Activated CD8-positive, alpha-beta memory T cell treated with anti-CD3 and anti-CD28 coated beads, Interleukin-2, amount 10 ng/mL, durations not matched to agents 7 days and 5 days (primary cell): ENCODE data around the gene C9orf78. TPM values are rescaled to one million over a fixed set of nuclear protein-coding genes. Genes with fewer than 3 reads are reported as not detected.

Source experiments
- ATAC-seq: fragments of 150-1000 bp; cut with Tn5 transposase; one replicate; pipeline ENCODE4 v1.10.0; 2021; ENCODE audit warnings: moderate library complexity
- CTCF ChIA-PET: fragments of 350-600 bp; sonication (Branson Sonifier 250); formaldehyde crosslinking; loops from one replicate; lab custom pipeline; 2021; ENCODE audit warnings: antibody characterized with exemption; lab: Charles Lee
- DNase-seq: peaks from one replicate; pipeline ENCODE4 v3.0.0-alpha.2; 2020
- H3K27ac Mint-ChIP-seq: one replicate; pipeline ENCODE4 v1.8.0; 2021; ENCODE audit warnings: mild to moderate bottlenecking, mixed read lengths
- H3K27me3 Mint-ChIP-seq: one replicate; pipeline ENCODE4 v1.8.0; 2021; ENCODE audit warnings: mixed read lengths
- H3K36me3 Mint-ChIP-seq: one replicate; pipeline ENCODE4 v1.8.0; 2021; ENCODE audit warnings: mild to moderate bottlenecking, mixed read lengths
- H3K4me1 Mint-ChIP-seq: one replicate; pipeline ENCODE4 v1.8.0; 2021; ENCODE audit warnings: mixed read lengths
- H3K4me3 Mint-ChIP-seq: one replicate; pipeline ENCODE4 v1.8.0; 2021; ENCODE audit warnings: mild to moderate bottlenecking, moderate library complexity, mixed read lengths
- H3K9me3 Mint-ChIP-seq: one replicate; pipeline ENCODE4 v1.8.0; 2022; ENCODE audit warnings: low read depth, mixed read lengths
- total RNA-seq, 2 experiments: library from RNA; stranded (reverse); gene quantifications; one replicate each; pipeline ENCODE4 v1.2.3, GENCODE V29; 2021

C9orf78 gene
- total RNA-seq, 2 experiments from 2014 or later, result 77.7 to 90.2 TPM

DNA sequence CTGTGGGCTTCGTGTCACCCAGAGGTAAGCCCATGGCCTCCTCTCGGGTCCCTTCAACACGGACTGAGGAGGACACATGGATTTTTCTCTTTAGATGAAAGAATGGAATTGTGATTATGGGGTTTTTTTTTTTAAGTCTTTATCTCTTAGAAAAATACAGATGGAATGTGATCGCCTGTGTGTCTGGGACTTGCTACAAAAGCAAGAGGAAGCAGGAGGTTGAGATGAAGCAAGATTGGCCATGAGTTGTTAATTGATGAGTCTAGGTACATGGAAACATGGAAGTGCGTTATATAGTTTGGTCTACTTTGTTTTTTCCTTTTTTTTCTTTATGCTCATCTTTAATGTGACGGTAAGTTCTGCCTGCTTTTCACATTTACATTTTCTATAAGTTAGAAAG, 14.8 kb upstream of the C9orf78 start:
- Mint-ChIP-seq H3K9me3 (no peaks in the 10 kb centered on the region), H3K36me3 (peaks cover 50% of the 10 kb centered on the region), H3K4me1 (peaks cover 72% of the 10 kb centered on the region), H3K4me3 (no peak overlapping the region), H3K27ac (peak overlapping the region; percentile 12), H3K27me3 (no peaks in the 10 kb centered on the region)
- DNase-seq (no peak), ATAC-seq (no peak)
- CTCF ChIA-PET, result interaction anchor here (1.2 kb wide), 1 partner anchor 18 kb away, joined by 3 read pairs; no protein-coding TSS in a partner anchor

DNA sequence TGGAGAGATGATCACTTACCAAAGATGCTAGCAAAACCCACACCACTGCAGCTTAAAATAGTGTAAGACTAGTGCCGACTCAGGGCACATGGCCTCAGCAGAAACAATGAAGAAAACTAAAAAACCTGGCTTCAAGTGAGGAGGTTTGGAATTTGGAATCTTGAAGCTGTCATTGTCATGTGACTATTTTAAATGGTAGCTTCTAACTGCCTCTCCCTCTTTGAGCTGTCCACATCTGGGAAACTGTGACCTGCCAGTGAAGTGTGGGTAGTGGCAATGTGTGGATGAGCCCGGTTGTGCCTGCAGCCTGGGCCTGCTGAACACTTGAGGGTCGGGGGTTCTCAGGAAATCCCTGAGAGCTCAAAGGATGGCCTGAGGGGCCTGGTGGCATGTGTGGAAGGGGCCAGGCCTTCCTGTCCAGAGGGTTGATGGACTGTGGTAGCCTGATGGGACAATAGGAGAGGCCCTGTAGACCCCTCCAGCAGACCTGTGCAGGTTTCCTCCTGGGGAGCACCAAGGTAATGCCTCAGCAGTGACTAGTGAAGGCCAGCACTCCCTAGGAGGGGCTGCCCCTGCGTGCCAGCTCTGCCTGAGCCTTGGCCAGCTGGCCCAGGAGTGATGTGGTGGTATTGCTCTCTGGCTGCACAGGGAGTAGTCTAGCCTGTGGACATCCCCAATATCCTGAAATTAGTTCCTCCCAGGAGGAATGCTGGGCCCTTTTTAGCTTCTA, 13.8 kb upstream of the C9orf78 start:
- no peaks in the 10 kb centered on the region for H3K9me3 Mint-ChIP-seq
- no peak overlapping the region for H3K4me3 Mint-ChIP-seq
- H3K27me3 Mint-ChIP-seq, result no peaks in the 10 kb centered on the region
- H3K4me1 Mint-ChIP-seq, result peaks cover 68% of the 10 kb centered on the region
- CTCF ChIA-PET, result interaction anchor here (0.9 to 2.1 kb wide), 6 partner anchors 10 to 258 kb away, joined by 3 to 5 read pairs (median 3); no protein-coding TSS in a partner anchor
- DNase-seq, result no peak
- H3K36me3 Mint-ChIP-seq, result peaks cover 40% of the 10 kb centered on the region
- peak overlapping the region; percentile 12 for H3K27ac Mint-ChIP-seq
- no peak for ATAC-seq

DNA sequence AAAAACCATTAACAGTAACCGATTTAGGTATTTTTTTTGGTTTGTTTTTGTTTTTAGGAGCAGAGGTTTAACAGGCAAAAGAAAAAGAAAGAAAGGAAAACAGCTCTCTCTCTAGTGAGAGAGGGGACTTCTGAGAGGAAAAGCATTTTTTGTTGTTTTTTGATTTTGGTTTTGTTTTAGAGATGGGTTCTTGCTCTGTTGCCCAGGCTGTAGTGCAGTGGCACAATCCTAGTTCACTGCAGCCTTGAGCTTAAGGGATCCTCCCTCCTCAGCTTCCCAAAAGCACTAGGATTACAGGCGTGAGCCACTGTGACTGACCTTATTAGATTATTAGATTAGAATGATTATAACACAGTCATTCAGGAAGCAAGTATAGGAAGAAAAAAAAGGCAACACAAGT, 10.3 kb upstream of the C9orf78 start:
- peaks cover 55% of the 10 kb centered on the region for H3K4me1 Mint-ChIP-seq
- H3K27me3 Mint-ChIP-seq, result no peaks in the 10 kb centered on the region
- no peak overlapping the region for H3K4me3 Mint-ChIP-seq

DNA sequence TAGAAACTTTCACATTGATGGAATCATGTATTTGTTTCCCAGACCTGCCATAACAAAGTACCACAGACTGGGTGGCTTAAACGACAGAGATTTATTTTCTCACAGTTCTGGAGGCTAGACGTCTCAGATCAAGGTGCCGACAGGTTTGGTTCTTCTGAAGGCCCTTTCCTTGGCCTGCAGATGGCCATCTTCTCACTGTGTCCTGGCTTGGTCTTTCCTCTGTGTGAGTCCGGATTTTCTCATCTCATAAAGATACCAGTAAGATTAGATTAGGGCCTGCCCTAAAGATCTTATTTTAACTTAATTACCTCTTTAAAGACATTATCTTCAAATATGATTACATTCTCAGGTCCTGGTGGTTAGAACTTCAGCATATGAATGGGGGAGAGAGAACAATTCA, 6.0 kb upstream of the C9orf78 start:
- no peaks in the 10 kb centered on the region for H3K9me3 Mint-ChIP-seq
- DNase-seq (no peak), ATAC-seq (no peak)
- H3K27ac Mint-ChIP-seq, result peak overlapping the region; percentile 41
- H3K4me1 Mint-ChIP-seq, result peaks cover 69% of the 10 kb centered on the region
- H3K27me3 Mint-ChIP-seq, result no peaks in the 10 kb centered on the region
- peaks cover 33% of the 10 kb centered on the region for H3K36me3 Mint-ChIP-seq
- H3K4me3 Mint-ChIP-seq, result no peak overlapping the region
- CTCF ChIA-PET, result interaction anchor here (1.0 kb wide), 1 partner anchor 19 kb away, joined by 3 read pairs; no protein-coding TSS in a partner anchor

More for the DNA sequence above, 10.3 kb upstream of the C9orf78 start:
- H3K9me3 Mint-ChIP-seq, result no peaks in the 10 kb centered on the region
- ATAC-seq (no peak), DNase-seq (no peak)
- H3K27ac Mint-ChIP-seq, result peak overlapping the region; percentile 74
- CTCF ChIA-PET, result interaction anchor here (1.0 kb wide), 1 partner anchor 17 kb away, joined by 4 read pairs; no protein-coding TSS in a partner anchor
- peaks cover 23% of the 10 kb centered on the region for H3K36me3 Mint-ChIP-seq

DNA sequence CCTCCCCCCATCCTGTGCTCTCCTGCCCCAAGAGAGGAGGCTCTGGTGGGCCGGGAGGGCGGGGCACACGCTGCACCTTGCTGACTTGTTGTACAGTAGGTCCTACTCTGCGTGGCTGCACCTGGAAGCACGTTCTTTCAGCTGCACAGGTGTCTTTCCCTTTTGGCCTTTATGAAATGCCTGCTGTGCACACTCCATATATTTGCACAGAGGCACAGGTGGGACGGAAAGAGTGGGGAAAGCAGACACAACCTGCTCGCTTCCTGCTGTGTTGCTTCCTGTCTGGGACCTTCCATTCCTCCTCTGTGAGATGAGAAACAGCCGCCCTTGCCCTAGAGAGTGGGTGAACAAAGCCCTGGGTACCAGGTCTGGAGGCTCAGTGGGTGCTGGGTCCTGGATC, 5.0 kb upstream of the C9orf78 start:
- DNase-seq (no peak), ATAC-seq (no peak)
- Mint-ChIP-seq H3K9me3 (no peaks in the 10 kb centered on the region), H3K36me3 (peaks cover 34% of the 10 kb centered on the region), H3K27me3 (no peaks in the 10 kb centered on the region), H3K4me3 (peak overlapping the region; percentile 59), H3K27ac (peak overlapping the region; percentile 79), H3K4me1 (peaks cover 64% of the 10 kb centered on the region)
- CTCF ChIA-PET, result interaction anchor here (1.0 kb wide), 1 partner anchor 20 kb away, joined by 3 read pairs; no protein-coding TSS in a partner anchor

DNA sequence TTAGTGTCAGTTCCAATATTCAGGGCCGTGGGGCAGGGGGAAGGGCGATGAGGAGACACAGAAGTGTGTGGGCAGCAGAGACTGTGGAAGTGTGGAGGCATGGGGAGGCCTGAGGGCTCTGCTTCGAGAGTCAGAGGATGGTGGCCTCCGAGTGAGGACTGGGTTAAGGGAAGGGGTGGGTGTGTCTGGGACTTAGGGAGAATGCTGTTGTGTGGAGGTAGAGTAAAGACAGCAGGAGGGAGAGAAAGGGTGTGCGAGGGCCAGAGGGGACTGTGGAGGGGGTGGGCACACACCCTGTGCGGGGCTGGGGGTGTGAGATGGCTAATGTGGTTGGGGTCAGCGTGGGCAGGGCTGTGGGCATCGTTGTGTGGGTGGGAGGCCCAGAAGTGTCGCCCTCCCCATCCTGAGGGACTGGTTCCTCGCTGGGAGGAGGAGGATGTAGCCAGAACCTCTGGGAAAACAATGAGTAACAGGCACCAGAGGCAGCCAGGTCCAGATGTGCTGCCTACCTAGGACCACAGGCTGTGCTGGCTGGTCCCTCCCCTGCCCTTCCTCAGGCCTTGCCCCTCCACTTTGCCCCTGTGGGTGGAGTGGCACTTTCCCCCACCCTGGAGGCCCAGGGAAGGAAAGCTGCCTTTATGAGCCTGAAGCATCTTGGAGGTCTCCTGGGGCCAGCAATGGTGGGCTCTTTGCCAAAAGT, 4.4 kb upstream of the C9orf78 start:
- CTCF ChIA-PET, result interaction anchor here (0.8 to 1.3 kb wide), 5 partner anchors 15 to 207 kb away, joined by 3 to 8 read pairs (median 4); partner anchors contain the start of gene TOR1A
- ATAC-seq (no peak), DNase-seq (no peak)
- peaks cover 62% of the 10 kb centered on the region for H3K4me1 Mint-ChIP-seq
- peak overlapping the region; percentile 79 for H3K27ac Mint-ChIP-seq
- H3K9me3 Mint-ChIP-seq, result no peaks in the 10 kb centered on the region
- H3K4me3 Mint-ChIP-seq, result peak overlapping the region; percentile 59
- peaks cover 35% of the 10 kb centered on the region for H3K36me3 Mint-ChIP-seq
- no peaks in the 10 kb centered on the region for H3K27me3 Mint-ChIP-seq

DNA sequence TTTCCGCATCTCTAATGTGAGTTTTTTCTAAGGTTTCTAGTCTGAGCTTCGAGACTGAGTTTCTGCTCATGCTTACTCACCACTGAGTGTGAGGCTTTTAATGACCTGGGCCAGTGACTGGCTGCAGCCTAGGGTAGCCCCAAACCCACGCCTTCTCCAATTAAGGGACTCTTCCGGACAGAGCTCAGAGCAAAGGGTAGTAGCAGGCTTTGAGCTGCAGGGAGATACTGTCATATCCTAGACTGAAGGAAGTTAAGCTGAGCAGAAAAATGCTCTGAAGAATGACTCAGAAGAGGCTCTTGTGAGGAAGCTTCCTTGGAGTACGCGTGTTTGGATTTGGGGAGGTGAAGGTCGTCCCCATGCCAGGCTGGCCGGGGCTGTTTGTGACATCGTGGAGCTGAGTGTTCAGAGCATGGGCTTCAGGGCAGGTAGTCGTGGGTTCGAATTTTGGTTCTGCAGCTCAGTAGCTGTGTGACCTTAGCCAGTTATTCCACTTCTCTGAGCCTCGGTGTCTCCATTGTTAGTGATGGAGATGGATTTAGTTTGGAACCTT, 3.7 kb upstream of the C9orf78 start:
- Mint-ChIP-seq H3K27me3 (no peaks in the 10 kb centered on the region), H3K9me3 (no peaks in the 10 kb centered on the region), H3K36me3 (peaks cover 40% of the 10 kb centered on the region), H3K27ac (peak overlapping the region; percentile 79), H3K4me3 (peak overlapping the region; percentile 59), H3K4me1 (peaks cover 65% of the 10 kb centered on the region)
- CTCF ChIA-PET, result interaction anchor here (0.8 to 1.3 kb wide), 8 partner anchors 10 to 207 kb away, joined by 3 to 8 read pairs (median 4); partner anchors contain the start of gene TOR1A
- ATAC-seq (peak; percentile 7), DNase-seq (peak; percentile 64)

DNA sequence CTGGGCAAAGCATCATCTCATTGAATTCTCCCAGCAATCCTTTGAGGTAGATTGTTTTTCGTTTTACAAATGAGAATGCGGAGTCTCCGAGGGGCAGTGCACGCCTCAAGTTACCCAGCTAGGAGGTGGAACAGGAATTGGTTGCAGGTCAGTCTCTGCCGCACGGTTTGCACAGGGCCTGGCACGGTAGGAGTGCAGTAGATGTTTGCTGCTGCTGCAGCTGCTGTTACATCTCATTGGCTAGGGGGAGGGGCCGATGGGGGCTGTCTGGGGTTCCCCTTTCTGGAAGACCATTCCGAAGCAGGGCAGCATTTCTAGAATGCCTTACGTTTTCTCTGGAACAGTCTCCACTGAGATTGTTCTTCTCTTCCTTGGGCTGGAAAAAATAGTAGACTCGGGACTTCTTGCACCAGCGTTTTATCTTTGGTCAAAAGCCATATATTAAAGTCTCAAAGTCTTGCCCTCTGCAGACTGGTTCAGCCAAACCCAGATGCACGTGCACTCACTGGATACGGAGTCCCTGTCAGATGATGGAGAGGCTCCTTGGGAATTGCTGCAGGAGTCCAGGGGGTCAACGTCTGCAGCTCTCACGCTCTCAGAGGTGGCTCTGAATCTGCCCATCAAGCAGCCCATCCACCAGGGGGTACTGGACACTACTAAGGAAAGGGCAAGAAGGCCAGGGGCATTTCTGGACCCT, 1.4 kb upstream of the C9orf78 start:
- peak overlapping the region; percentile 99 for H3K4me3 Mint-ChIP-seq
- no peaks in the 10 kb centered on the region for H3K27me3 Mint-ChIP-seq
- CTCF ChIA-PET, result interaction anchor here (0.6 to 3.4 kb wide), 9 partner anchors 15 to 288 kb away, joined by 3 to 27 read pairs (median 4); no protein-coding TSS in a partner anchor
- H3K36me3 Mint-ChIP-seq, result peaks cover 46% of the 10 kb centered on the region
- peaks cover 68% of the 10 kb centered on the region for H3K4me1 Mint-ChIP-seq
- H3K9me3 Mint-ChIP-seq, result no peaks in the 10 kb centered on the region
- DNase-seq (peak; percentile 77), ATAC-seq (no peak)
- H3K27ac Mint-ChIP-seq, result peak overlapping the region; percentile 93

DNA sequence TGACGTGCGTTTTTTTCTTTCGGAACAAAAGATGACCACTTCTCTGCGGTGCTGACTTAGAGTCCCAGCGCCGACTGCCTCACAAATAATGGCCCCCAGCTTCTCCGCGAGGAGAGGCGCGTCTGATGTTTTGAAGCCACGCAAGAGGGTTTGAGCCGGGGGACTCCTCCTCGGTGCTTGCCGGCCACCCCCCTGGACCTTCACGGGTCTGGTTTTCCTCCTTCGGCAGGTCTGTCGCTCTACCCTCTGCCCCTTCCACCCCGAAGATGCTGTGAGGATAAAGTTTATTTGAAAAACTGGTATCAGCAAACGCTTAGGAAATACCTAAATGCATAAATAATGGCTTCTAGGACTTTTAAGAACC, 767 bp upstream of the C9orf78 start:
- peak overlapping the region; percentile 99 for H3K4me3 Mint-ChIP-seq
- ATAC-seq, result no peak
- peaks cover 45% of the 10 kb centered on the region for H3K36me3 Mint-ChIP-seq
- H3K9me3 Mint-ChIP-seq, result no peaks in the 10 kb centered on the region
- H3K27ac Mint-ChIP-seq, result peak overlapping the region; percentile 93
- no peaks in the 10 kb centered on the region for H3K27me3 Mint-ChIP-seq
- no peak for DNase-seq
- H3K4me1 Mint-ChIP-seq, result peaks cover 62% of the 10 kb centered on the region
- CTCF ChIA-PET, result interaction anchor here (0.6 to 3.4 kb wide), 4 partner anchors 15 to 289 kb away, joined by 3 to 27 read pairs (median 4); no protein-coding TSS in a partner anchor

DNA sequence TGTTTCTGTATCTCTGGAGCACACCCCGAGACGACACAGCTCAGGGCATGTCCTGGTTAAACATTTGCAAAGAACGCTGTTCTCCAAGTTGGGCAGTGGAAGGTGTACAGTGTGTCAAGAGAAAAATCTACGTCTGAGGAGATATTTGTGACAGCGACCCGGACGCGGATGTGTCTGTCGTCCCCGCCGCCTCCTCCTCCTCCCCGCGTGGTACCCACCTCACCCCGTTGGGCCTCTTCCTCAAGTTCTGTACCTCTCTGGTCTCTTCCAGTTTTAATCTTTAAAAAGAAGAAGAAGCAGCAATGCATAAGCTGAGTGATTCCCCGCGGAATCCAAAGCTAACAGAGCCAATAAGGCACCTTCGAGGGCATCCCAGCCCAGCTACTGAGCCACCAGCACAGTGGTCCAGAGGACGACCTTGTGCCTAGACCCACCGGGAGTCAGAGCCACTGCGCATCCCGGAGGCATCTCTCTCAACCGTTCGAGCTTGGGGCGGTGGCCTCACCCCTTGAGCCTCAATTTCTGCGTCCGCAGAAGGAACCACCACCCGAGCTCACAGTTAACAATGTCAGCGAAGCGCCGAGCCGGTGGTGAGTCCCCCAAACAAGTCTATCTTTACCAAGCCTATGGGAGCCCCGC, 467 bp downstream of the C9orf78 start:
- DNase-seq (peak; percentile 65), ATAC-seq (peak; percentile 5)
- no peaks in the 10 kb centered on the region for H3K9me3 Mint-ChIP-seq
- H3K27ac Mint-ChIP-seq, result peak overlapping the region; percentile 98
- H3K4me3 Mint-ChIP-seq, result peak overlapping the region; percentile 99
- H3K4me1 Mint-ChIP-seq, result peaks cover 54% of the 10 kb centered on the region
- no peaks in the 10 kb centered on the region for H3K27me3 Mint-ChIP-seq
- H3K36me3 Mint-ChIP-seq, result peaks cover 50% of the 10 kb centered on the region
- CTCF ChIA-PET, result interaction anchor here (0.7 to 3.4 kb wide), 5 partner anchors 9 to 209 kb away, joined by 3 to 27 read pairs (median 4); partner anchors contain the start of gene NTMT1

DNA sequence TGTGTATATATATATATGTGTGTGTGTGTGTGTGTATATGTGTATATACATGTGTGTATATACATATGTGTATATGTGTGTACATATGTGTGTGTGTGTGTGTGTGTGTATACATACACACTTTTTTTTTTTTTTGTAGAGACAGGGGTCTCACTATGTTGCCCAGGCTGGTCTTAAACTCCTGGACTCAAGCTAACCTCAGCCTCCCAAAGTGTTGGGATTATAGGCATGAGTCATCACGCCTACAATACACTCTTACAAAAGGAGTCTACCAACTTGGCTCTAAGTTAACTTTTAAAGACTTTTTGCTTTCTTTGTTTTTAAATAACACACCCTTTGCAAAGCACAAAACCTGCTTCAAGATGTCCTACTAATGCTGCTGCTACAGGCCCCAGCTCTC, 2.1 kb downstream of the C9orf78 start:
- H3K27me3 Mint-ChIP-seq, result no peaks in the 10 kb centered on the region
- H3K4me1 Mint-ChIP-seq, result peaks cover 38% of the 10 kb centered on the region
- CTCF ChIA-PET, result no interaction called here
- DNase-seq (no peak), ATAC-seq (no peak)
- H3K4me3 Mint-ChIP-seq, result peak overlapping the region; percentile 99
- peaks cover 55% of the 10 kb centered on the region for H3K36me3 Mint-ChIP-seq
- H3K9me3 Mint-ChIP-seq, result no peaks in the 10 kb centered on the region
- H3K27ac Mint-ChIP-seq, result no peak overlapping the region

DNA sequence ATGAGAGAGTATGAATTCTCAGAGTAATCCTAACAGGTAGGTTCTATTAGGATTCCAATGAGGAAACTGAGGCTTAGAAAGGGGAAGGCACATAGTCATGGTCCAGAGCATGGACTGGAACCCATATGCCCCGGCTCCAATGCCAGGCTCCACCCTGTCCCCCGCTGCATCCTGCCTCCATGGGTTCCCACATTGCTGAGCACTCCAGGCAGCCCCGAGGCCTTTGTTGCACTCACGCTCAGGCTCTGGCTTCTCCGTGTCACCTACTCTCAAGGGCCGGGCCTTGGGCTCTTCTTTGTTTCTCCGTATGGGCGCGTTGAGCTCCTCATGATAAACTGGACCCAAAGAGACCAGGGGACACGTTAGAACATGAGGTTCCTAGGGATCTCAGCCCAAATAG, 6.1 kb downstream of the C9orf78 start:
- ATAC-seq (no peak), DNase-seq (no peak)
- Mint-ChIP-seq H3K4me3 (no peak overlapping the region), H3K9me3 (no peaks in the 10 kb centered on the region), H3K27ac (no peak overlapping the region), H3K36me3 (peaks cover 38% of the 10 kb centered on the region), H3K4me1 (peaks cover 16% of the 10 kb centered on the region), H3K27me3 (no peaks in the 10 kb centered on the region)
- CTCF ChIA-PET, result no interaction called here
